GM21367 (cell line): ENCODE data around the gene EXOC1.
A peak's percentile ranks its signal among the peaks of the same experiment; 100 is the strongest.
"Not testable (repeated sequence)": the region's sequence is repeated elsewhere in the genome, so short reads cannot be mapped to it uniquely, and the experiment has no call there.

Experiments
- ATAC-seq: cut with Tn5 transposase; IDR thresholded peaks from one replicate; pipeline ENCODE4 v1.9.1; 2021; ENCODE audit not compliant: unreplicated experiment

The EXOC1 gene

GRCh38 chr4:55906323-55906722 lies 52.9 kb downstream of the EXOC1 start:
- no peak for ATAC-seq

DNA sequence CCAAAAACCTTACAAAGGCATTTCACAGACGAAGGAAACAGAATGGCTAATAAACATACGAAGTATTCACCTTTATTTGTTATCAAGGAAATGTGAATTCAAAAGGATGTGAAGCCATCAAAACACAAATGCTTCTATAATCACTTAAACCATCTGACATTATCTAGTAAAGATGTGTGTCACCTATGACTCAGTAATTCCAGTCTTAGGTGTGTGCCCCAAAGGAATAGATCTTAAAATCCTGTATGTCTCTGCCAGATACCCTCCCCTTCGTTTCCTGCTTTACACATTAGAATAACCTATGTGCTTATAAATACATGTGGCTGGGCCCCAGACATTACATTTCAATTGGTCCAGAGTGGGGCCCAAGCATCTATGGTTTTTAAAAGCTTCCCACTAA lies 53.5 kb downstream of the EXOC1 start:
- ATAC-seq: no peak

DNA sequence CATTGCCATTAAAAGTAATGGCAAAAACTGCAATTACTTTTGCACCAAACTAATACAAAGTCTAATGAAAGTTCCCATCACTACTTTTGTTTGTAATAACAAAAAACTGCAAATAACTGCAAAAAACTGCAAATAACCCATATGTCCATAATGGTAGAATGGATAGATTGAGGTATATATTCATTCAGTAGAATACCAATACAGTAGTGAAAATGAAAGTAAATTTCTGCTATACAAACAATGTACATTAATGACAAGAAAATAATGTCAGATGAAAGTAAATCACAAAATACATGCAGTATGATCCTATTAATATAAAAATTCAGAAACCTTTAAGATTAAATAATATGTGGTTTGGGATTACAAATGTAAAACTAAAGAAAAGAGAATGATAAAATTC lies 54.0 kb downstream of the EXOC1 start:
- ATAC-seq: no peak

GRCh38 chr4:55910140-55910539 lies 56.7 kb downstream of the EXOC1 start:
- ATAC-seq: no peak

DNA sequence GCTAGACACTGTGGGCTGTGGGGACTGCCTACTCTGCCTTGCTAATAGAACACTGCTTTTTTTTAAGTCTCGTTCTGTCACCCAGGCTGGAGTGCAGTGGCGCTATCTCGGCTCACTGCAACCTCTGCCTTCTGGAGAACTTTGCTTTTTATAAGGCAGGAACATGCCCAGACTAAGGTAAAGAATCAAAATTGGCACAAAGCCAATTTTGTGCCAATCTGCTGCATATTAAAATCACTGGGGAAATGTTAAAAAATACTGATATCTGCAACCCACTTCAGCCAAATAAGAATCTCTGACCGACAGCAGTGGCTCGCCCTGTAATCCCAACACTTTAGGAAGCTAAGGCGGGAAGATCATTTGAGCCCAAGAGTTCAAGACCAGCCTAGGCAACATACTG lies 58.8 kb downstream of the EXOC1 start:
- no peak for ATAC-seq

- no peak for ATAC-seq
Observed at GRCh38 chr4:55920571-55920970, 67.1 kb downstream of the EXOC1 start.

- ATAC-seq: no peak
Observed at GRCh38 chr4:55921093-55921492, 67.6 kb downstream of the EXOC1 start.

GRCh38 chr4:55925241-55925640 lies 71.8 kb downstream of the EXOC1 start:
- ATAC-seq: no peak

- ATAC-seq: no peak
Observed at GRCh38 chr4:55926610-55927009, 73.2 kb downstream of the EXOC1 start.

GRCh38 chr4:55927803-55928437 lies 74.5 kb downstream of the EXOC1 start:
- ATAC-seq: no peak

DNA sequence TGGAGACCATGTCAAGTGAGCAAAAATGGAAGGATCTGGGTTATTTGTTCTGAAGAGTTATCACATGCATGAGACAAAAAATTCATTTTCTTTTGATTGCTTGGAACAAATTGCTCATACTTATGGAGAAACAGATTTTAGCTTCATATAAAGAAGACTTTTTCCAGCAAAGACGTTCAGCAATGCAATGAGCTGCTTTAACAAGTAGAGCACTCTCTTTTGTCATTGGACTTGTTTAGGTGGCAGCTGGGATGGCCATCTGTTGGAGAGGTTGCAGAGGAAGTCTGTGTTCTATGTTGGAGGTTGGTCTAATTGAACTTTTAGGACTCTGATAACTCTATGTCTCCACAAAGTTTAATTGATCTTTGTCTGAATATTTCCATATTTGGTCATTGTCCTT lies 75.4 kb downstream of the EXOC1 start:
- no peak for ATAC-seq

GRCh38 chr4:55931043-55931442 lies 77.6 kb downstream of the EXOC1 start:
- no peak for ATAC-seq

DNA sequence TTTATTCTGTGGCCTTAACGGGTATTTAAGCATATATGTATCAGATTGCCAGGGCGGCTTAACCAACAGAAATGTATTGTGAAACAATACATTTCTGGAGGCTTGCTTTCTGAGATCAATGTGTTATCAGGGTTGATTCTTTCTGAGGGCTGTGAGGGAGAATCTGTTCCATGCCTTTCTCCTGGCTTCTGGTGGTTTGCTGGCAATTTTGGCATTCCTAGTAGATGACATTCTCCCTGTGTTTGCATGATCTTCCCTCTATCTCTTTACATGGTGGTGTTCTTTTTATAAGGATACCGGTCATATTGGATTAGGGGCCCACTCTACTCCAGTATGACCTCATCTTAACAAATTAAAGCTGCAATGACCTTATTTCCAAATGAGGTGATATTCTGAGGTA lies 78.4 kb downstream of the EXOC1 start:
- no peak for ATAC-seq

DNA sequence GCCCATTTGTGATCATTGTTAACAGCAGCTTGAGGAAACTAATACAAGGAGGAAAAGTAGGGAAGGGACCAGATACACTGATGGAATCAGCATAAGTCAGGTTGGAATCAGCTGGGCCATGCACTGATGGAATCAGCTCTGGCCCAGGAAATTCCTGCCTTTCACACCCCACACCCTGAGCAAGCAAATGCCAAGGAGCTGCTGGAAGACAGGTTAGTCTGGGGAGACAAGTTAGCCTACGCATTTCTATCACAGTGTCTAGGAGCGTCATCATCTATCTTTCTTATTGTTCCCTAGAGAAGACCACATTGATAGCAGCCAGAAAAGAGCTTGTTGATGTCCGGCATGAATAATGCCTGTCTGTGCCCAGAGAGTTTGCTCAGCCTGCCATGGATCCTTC lies 79.1 kb downstream of the EXOC1 start:
- ATAC-seq: no peak

DNA sequence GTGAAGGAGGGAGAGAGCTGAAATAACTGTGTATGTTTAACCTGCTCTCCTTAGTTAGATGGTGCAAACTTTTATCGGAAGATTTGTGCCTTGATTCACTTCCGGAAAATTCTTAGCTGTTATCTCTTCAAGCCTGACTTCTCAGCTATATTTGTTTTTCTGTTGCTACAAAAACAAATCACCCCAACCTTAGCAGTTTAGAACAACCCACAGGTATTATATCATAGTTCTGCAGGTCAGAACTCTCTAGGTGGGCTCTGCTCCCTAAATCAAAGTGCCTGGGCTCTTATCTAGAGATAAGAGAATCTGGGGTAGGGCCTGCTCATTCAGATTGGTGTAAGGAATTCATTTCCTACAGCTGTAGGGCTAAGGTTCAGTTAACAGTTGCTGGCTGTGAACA lies 80.2 kb downstream of the EXOC1 start:
- ATAC-seq: no peak

DNA sequence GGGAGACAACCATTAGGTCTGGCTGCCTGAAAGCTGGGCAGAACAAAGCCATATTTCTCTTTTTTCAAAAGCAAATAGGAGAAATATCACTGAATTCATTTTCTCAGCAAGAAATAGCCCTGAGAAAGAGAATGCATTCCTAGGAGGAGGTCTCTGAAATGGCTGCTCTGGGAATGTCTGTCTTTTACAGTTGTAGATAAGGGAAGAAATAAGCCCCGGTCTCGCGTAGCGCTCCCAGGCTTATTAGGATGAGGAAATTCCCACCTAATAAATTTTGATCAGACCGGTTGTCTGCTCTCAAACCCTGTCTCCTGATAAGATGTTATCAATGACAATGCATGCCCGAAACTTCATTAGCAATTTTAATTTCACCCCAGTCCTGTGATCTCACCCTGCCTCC lies 82.5 kb downstream of the EXOC1 start:
- not testable (repeated sequence) for ATAC-seq

GRCh38 chr4:55938481-55938880 lies 85.0 kb downstream of the EXOC1 start:
- no peak for ATAC-seq

DNA sequence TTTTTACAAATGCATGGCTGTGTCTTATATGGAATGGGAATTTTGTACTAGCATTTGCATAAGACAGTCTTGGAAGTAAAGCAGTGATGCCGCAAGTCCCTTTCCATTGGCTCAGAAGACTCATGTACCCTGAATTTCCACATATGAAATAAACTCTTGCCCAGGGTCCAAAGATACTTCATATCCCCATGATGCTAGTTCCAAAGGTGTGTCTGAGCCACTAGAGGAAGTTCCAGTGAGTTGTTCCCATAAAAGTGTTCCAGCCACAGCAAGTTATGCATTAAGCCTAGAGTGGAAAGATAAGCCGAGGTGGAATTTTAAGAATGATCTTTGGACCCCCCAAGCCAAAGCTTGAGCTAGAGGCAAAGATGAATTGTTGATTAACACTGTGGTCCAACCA lies 86.0 kb downstream of the EXOC1 start:
- ATAC-seq: no peak

DNA sequence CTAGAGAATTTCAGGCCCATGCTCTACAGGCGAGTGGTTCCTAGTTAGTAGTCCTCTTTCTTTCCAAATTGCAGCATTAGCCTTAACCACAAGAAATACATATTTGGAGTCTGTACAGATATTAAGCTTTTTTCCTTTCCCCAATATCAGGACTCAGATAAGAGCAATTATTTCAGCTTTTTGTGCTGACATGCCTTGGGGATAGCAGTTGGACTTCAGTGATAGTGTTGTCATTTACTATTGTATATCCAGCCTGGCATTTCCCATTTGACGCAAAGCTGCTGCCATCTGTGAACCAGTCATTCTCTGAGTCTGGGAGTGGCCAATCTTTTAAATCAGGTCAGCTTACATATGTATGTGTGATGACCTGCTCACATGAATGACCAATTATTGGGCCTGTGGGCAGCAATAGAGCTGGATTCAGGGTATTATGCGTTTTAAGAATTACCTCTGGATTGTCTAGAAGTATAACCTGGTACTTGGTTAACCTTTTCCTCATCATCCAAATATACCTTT lies 88.5 kb downstream of the EXOC1 start:
- no peak for ATAC-seq

DNA sequence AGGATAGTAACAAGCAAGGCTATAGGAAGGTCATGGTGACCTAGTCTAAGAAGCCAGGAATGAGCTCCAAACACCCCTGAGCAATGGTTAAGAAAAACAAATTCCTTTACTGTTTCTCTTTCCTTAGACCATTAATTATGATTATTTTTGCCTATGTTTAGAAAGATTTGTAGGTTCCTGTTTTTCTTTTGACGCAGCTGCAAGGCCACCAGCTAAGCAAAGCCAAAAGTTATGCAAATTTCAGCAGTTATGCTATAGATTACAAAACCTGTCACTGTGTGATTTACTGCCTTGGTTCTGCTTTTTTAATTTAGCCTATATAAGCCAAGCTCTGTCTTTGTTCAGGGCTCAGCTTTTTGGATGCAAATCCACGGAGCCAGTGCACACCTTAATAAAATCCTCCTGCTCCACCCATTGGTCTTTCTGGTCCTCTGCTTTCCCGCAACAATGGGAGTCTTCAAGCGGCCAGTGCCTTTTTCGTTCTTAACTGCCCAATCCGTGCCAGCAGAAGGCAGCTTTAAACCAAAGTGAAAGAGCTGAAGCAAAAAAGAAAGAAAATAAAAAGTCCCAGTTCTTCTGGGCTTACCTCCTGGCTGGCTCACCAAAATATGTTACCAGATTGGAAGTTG lies 93.9 kb downstream of the EXOC1 start:
- peak; percentile 38 for ATAC-seq

DNA sequence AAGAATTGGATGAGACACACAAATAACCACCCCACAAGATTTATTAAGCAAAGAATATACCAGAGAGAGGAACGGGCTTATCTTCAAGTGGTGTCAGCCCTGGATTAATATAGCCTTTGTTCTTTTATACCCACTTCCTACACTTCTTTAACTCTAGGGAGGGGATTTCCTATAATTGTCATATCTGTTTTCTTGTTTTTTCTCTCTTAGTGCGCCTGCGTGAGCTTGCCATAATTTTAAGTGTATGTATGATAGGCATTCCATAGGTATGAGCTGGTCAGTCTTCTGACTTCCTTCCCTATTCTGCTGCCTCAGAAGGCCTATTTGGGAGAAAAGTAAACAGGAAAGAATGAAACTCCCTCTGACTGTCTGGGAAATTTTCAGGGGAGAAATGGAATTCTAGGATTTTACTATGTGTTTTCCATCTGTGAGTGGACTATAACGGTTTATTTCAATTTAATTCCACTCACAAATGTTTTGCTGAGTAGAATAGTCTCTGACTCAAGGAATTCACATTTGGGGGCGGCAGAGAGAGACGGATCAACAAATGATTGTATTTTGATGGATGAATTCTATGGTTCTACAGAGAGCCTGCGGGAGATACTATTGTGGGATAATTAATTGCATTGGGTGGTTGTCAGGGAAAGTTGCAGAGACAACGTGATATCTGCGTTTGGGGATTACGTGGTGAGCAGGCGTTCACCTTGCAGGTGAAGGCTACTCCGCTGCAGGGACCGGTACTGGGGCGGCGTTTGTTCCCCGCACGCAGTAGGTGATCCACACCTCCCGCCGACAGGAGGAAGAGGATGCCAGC lies 94.7 kb downstream of the EXOC1 start:
- ATAC-seq: no peak
